ENCODE results near the gene SLC22A23.

Gene SLC22A23

DNA sequence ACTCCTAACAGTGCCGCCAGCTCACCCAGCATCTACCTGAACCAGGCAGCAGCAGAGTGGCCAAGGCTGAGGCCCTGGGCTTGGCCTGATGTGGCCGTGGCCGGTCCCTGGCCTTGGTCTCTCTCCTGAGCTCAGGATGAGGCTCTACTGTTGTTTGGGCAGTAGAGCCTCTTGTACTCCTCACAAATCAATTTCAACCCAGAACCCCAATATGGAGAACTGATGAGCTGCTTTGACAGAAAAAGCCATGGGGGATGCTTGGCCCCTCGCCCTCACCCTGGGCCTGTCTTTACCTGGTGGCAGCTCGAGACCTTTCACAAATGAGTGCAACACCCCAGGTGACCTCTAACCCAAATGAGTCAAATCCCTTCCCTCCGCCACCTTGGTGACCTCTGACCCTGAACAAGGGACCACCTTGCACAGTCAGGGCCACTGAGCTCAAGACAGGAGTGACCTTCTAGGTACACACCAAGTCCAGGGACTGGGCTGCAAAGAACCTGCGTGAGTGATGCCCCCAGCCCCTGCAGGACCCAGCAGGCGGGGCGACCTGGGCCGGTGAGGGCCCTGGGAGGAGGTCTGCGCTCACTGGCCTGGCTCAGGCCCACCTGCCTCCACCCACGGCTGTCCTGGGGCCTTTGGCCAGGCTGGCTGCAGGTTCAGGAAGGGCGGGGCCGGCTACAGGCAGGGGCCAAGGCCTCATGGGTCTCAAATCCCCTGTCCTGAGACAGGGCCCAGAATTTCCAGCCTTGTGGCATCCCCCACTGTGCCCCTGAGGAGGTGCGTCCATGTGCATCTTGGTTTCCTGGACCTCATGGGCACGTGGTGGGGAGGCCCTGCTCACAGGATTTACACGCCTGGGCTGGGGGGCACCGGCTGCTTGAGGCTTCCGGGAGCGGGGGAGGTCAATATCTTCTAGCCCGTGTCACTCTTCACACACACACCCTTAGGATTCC is 167.9 kb downstream of the SLC22A23 start:
- Histone ChIP-seq H3K9me3 (ENCODE audit: insufficient read depth, low read length) (no peaks in the 10 kb centered on the region), H3K4me3 (ENCODE audit: insufficient read length, low read depth) (no peak overlapping the region), H3K36me3 (ENCODE audit: insufficient read depth, insufficient read length, low read length) (peaks cover 28% of the 10 kb centered on the region), H3K4me1 (ENCODE audit: insufficient read depth, insufficient read length) (no peaks in the 10 kb centered on the region), H3K27me3 (ENCODE audit: insufficient read depth, insufficient read length) (no peaks in the 10 kb centered on the region), H3K9ac (ENCODE audit: insufficient read length, low read depth) (no peak overlapping the region)
- TF ChIP-seq YY1 (IDR thresholded peaks at IDR 0.05; ENCODE audit: insufficient read depth, insufficient read length) = no peak
- no peak for TF ChIP-seq ZNF274 (IDR thresholded peaks at IDR 0.05; ENCODE audit: low read depth, low read length)
- TF ChIP-seq SUZ12 (IDR thresholded peaks at IDR 0.05; ENCODE audit: extremely low read depth, insufficient read depth, insufficient read length) = no peak
- no peak for DNase-seq (ENCODE audit: low read depth, low spot score)

DNA sequence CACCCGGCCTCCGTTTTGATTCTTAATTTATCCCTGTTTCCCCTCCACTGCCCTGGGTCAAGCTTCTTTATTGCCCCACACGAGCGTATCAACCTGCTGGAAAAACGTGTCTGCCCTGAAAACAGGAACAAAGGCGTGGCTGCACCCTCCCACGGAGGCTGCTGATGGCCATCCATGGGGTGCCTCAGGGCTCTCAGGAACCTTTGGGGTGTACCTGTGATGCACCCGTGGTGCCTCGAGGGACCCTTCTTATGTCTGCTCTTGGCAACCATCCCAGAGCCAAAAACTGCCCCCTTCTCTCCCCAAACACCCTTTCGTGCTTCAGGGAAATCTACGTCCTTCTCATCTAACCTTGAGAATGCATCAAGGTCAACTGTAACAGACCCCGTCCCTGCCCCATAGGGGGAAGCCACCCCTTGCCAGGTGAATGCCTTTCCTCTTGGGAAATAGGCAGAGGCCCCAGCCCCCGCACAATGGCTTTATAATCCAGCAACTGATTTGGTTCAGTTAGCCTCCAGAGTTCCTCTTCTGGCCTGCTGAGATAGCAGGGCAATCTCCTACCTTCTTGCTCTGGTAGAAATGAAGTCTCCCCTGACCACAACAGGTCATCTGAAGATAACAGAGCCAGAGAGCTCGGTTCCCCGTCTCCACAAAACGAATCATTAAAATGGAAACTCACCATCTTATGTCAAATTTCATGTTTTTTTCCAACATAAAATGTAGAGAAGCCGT is 168.7 kb downstream of the SLC22A23 start:
- Histone ChIP-seq H3K4me1 (ENCODE audit: insufficient read depth, insufficient read length) (peaks cover 3% of the 10 kb centered on the region), H3K9me3 (ENCODE audit: insufficient read depth, low read length) (no peaks in the 10 kb centered on the region), H3K27me3 (ENCODE audit: insufficient read depth, insufficient read length) (no peaks in the 10 kb centered on the region), H3K9ac (ENCODE audit: insufficient read length, low read depth) (no peak overlapping the region), H3K36me3 (ENCODE audit: insufficient read depth, insufficient read length, low read length) (peaks cover 33% of the 10 kb centered on the region), H3K4me3 (ENCODE audit: insufficient read length, low read depth) (no peak overlapping the region)
- TF ChIP-seq ZNF274 (IDR thresholded peaks at IDR 0.05; ENCODE audit: low read depth, low read length) = no peak
- no peak for TF ChIP-seq YY1 (IDR thresholded peaks at IDR 0.05; ENCODE audit: insufficient read depth, insufficient read length)
- TF ChIP-seq SUZ12 (IDR thresholded peaks at IDR 0.05; ENCODE audit: extremely low read depth, insufficient read depth, insufficient read length) = no peak
- DNase-seq (ENCODE audit: low read depth, low spot score) = no peak

DNA sequence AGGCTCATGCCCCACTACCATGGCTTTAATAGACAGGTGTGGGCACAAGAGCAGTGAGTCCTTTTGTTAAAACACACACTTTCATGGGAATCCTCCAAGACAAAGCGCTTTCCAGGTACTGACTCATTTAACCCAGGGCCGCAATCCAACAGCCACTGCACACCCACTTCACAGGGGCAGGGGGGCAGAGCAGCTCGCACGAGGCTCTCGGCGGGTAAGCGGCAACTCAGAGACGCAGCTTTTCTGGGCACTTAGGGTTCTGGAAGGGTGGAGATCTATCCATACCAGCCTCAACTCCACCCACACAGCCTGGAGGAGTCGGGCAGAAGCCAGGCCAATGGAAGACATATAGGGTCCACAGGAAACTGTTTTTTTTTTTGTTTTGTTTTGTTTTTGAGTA is 169.5 kb downstream of the SLC22A23 start:
- Histone ChIP-seq H3K9ac (ENCODE audit: insufficient read length, low read depth) (no peak overlapping the region), H3K4me1 (ENCODE audit: insufficient read depth, insufficient read length) (peaks cover 8% of the 10 kb centered on the region), H3K4me3 (ENCODE audit: insufficient read length, low read depth) (no peak overlapping the region), H3K9me3 (ENCODE audit: insufficient read depth, low read length) (no peaks in the 10 kb centered on the region), H3K36me3 (ENCODE audit: insufficient read depth, insufficient read length, low read length) (peaks cover 33% of the 10 kb centered on the region), H3K27me3 (ENCODE audit: insufficient read depth, insufficient read length) (no peaks in the 10 kb centered on the region)
- DNase-seq (ENCODE audit: low read depth, low spot score) = no peak
- TF ChIP-seq ZNF274 (IDR thresholded peaks at IDR 0.05; ENCODE audit: low read depth, low read length) (no peak), SUZ12 (IDR thresholded peaks at IDR 0.05; ENCODE audit: extremely low read depth, insufficient read depth, insufficient read length) (no peak), YY1 (IDR thresholded peaks at IDR 0.05; ENCODE audit: insufficient read depth, insufficient read length) (no peak)

DNA sequence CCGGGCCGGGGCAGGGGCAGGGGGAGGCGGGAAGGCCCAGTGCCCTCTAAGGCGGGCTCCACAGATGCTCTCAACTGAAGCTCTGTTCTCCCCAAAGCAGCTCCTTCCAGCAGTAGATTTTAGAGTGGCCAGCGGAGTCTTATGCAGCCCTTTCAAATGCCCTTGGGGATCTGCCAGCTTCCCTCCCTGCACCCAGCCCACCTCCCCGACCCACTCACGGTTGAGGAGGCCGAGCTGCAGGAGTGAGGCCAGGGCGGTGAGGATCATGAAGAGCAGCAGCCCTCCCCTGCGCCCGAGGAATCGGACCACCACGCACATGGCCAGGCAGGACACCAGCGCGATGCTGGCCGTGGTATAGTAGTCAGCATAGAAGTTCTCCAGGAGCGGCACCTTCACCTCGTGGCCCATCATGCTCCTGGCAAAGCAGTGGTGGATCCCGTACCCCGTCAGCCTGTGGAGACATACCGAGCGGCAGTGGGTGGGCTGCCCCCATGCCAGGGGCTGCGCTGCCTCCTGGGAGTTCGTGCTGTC is 170.1 kb downstream of the SLC22A23 start:
- H3K27me3 ChIP-seq (ENCODE audit: insufficient read depth, insufficient read length) = no peaks in the 10 kb centered on the region
- H3K4me3 ChIP-seq (ENCODE audit: insufficient read length, low read depth) = no peak overlapping the region
- DNase-seq (ENCODE audit: low read depth, low spot score) = no peak
- no peaks in the 10 kb centered on the region for H3K9me3 ChIP-seq (ENCODE audit: insufficient read depth, low read length)
- peaks cover 11% of the 10 kb centered on the region for H3K4me1 ChIP-seq (ENCODE audit: insufficient read depth, insufficient read length)
- H3K9ac ChIP-seq (ENCODE audit: insufficient read length, low read depth) = no peak overlapping the region
- peaks cover 30% of the 10 kb centered on the region for H3K36me3 ChIP-seq (ENCODE audit: insufficient read depth, insufficient read length, low read length)
- TF ChIP-seq YY1 (IDR thresholded peaks at IDR 0.05; ENCODE audit: insufficient read depth, insufficient read length) = no peak
- no peak for TF ChIP-seq ZNF274 (IDR thresholded peaks at IDR 0.05; ENCODE audit: low read depth, low read length)
- no peak for TF ChIP-seq SUZ12 (IDR thresholded peaks at IDR 0.05; ENCODE audit: extremely low read depth, insufficient read depth, insufficient read length)

DNA sequence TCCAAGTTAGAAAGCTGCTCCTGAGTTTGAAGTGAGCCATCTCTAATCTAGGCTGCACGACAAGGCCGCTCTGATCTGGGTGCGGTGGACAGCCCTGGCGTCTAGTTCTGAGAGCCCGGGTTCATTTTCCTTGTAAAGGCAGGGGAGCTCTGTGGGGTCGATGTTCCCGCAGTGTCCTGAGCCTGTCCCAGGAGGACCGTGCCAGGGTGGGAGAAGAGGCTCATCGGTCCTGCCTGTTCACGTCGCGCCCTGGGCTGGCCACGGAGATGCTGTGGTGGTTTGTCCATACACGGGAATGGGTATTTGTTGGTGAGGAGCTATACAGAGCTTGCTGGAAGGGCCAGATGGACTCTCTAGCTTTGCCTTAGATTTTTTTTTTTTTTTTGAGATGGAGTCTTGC is 171.1 kb downstream of the SLC22A23 start:
- TF ChIP-seq ZNF274 (IDR thresholded peaks at IDR 0.05; ENCODE audit: low read depth, low read length) (no peak), SUZ12 (IDR thresholded peaks at IDR 0.05; ENCODE audit: extremely low read depth, insufficient read depth, insufficient read length) (no peak), YY1 (IDR thresholded peaks at IDR 0.05; ENCODE audit: insufficient read depth, insufficient read length) (no peak)
- no peak for DNase-seq (ENCODE audit: low read depth, low spot score)
- H3K27me3 ChIP-seq (ENCODE audit: insufficient read depth, insufficient read length) = no peaks in the 10 kb centered on the region

DNA sequence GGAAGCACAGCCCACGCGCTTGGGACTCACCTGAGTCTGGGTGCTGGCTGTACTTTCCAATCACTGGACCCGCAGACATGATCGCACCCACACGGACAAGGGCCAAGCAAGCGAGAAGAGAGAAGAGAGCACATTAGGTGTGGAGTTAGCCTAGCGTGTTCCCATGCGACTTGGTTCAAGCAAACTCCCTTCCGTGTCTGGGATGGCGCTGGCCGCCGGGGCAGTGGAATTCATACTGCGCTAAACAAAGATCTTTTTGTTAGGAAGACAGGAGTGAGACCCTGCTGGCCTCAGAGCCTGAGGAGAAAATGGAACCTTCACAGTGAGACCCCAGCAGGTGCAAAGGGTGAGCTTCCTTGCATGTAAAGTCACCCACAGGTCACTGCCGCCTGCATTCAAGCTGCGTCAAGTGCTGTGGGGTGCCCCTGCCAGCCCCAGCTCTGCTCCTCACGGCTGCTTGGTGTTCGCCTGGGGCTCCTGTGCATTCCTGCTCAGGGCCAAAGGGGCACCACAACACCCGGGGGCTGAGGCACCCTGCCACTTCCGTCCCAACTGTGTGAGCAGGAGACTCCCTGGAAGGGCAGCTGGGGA is 171.7 kb downstream of the SLC22A23 start:
- DNase-seq (ENCODE audit: low read depth, low spot score) = no peak
- peaks cover 11% of the 10 kb centered on the region for H3K4me1 ChIP-seq (ENCODE audit: insufficient read depth, insufficient read length)
- H3K9ac ChIP-seq (ENCODE audit: insufficient read length, low read depth) = no peak overlapping the region
- H3K36me3 ChIP-seq (ENCODE audit: insufficient read depth, insufficient read length, low read length) = peaks cover 24% of the 10 kb centered on the region
- H3K27me3 ChIP-seq (ENCODE audit: insufficient read depth, insufficient read length) = no peaks in the 10 kb centered on the region
- no peak for TF ChIP-seq SUZ12 (IDR thresholded peaks at IDR 0.05; ENCODE audit: extremely low read depth, insufficient read depth, insufficient read length)
- TF ChIP-seq YY1 (IDR thresholded peaks at IDR 0.05; ENCODE audit: insufficient read depth, insufficient read length) = no peak
- no peak for TF ChIP-seq ZNF274 (IDR thresholded peaks at IDR 0.05; ENCODE audit: low read depth, low read length)
- no peaks in the 10 kb centered on the region for H3K9me3 ChIP-seq (ENCODE audit: insufficient read depth, low read length)
- no peak overlapping the region for H3K4me3 ChIP-seq (ENCODE audit: insufficient read length, low read depth)

More for the DNA sequence above, 171.1 kb downstream of the SLC22A23 start:
- peaks cover 11% of the 10 kb centered on the region for H3K4me1 ChIP-seq (ENCODE audit: insufficient read depth, insufficient read length)
- no peak overlapping the region for H3K9ac ChIP-seq (ENCODE audit: insufficient read length, low read depth)
- H3K4me3 ChIP-seq (ENCODE audit: insufficient read length, low read depth) = no peak overlapping the region
- H3K9me3 ChIP-seq (ENCODE audit: insufficient read depth, low read length) = no peaks in the 10 kb centered on the region
- peaks cover 27% of the 10 kb centered on the region for H3K36me3 ChIP-seq (ENCODE audit: insufficient read depth, insufficient read length, low read length)
